ENCODE data around the gene NDUFAF3.

- TF ChIP-seq EZH2 (IDR thresholded peaks at IDR 0.05; ENCODE audit: borderline replicate concordance, insufficient read depth, low read depth, low read length, poor library complexity, severe bottlenecking) (no peak), CTCF (IDR thresholded peaks at IDR 0.05) (no peak)
Measured at GRCh38 chr3:49016414-49017228, 5.3 kb upstream of the NDUFAF3 start.
